ENCODE results near the gene PPIL6.

Gene PPIL6

GRCh38 chr6:109342911-109343310 lies 97.5 kb downstream of the PPIL6 start:
- H3K4me3 ChIP-seq (ENCODE audit: low read depth, low read length), result no peak overlapping the region

GRCh38 chr6:109342506-109342905 lies 97.9 kb downstream of the PPIL6 start:
- TF ChIP-seq CTCF (IDR thresholded peaks at IDR 0.05; ENCODE audit: borderline replicate concordance, insufficient read depth, low read depth, low read length), result no peak
- H3K4me3 ChIP-seq (ENCODE audit: low read depth, low read length), result no peak overlapping the region

More at GRCh38 chr6:109342911-109343310, 97.5 kb downstream of the PPIL6 start:
- no peak for TF ChIP-seq CTCF (IDR thresholded peaks at IDR 0.05; ENCODE audit: borderline replicate concordance, insufficient read depth, low read depth, low read length)

- TF ChIP-seq CTCF (IDR thresholded peaks at IDR 0.05; ENCODE audit: borderline replicate concordance, insufficient read depth, low read depth, low read length), result no peak
- no peak overlapping the region for H3K4me3 ChIP-seq (ENCODE audit: low read depth, low read length)
Measured at GRCh38 chr6:109340811-109341210, 99.6 kb downstream of the PPIL6 start.

Measured in GM12875 (cell line).